BE2C (cell line): ENCODE measurements around the gene EPO.

Experiments used
- DNase-seq: peaks from one replicate; pipeline ENCODE4 v3.0.0-alpha.2; 2020
- H3K27me3 ChIP-seq: fragments of 250-450 bp; sonication (Bioruptor Pico); 2 replicates; pipeline ENCODE4 v1.5.1; 2020; ENCODE audit warnings: mild to moderate bottlenecking
- H3K36me3 ChIP-seq: fragments of 250-450 bp; sonication (Bioruptor Pico); 2 replicates; pipeline ENCODE4 v1.5.1; 2020; ENCODE audit warnings: mild to moderate bottlenecking
- H3K4me1 ChIP-seq: fragments of 250-450 bp; sonication (Bioruptor Pico); 2 replicates; pipeline ENCODE4 v1.5.1; 2020
- H3K4me3 ChIP-seq: 2 replicates; pipeline ENCODE4 v1.5.1; 2011; ENCODE audit warnings: low read depth, low read length
- H3K9me3 ChIP-seq: fragments of 250-450 bp; sonication (Bioruptor Pico); 2 replicates; pipeline ENCODE4 v1.5.1; 2020
- CTCF ChIP-seq: IDR thresholded peaks from 2 replicates; pipeline ENCODE4 v1.5.1; 2012; ENCODE audit warnings: mild to moderate bottlenecking, low read depth, low read length

Gene EPO

GRCh38 chr7:100679129-100679926 lies 40.9 kb upstream of the EPO start:
- no peak for TF ChIP-seq CTCF
- peaks cover 68% of the 10 kb centered on the region for H3K36me3 ChIP-seq
- DNase-seq, result peak; percentile 53
- H3K27me3 ChIP-seq, result no peaks in the 10 kb centered on the region
- peaks cover 23% of the 10 kb centered on the region for H3K4me1 ChIP-seq
- H3K9me3 ChIP-seq, result no peaks in the 10 kb centered on the region
- H3K4me3 ChIP-seq, result no peak overlapping the region

- no peak for DNase-seq
- Histone ChIP-seq H3K27me3 (no peaks in the 10 kb centered on the region), H3K9me3 (no peaks in the 10 kb centered on the region), H3K4me3 (no peak overlapping the region), H3K4me1 (peaks cover 23% of the 10 kb centered on the region), H3K36me3 (peaks cover 76% of the 10 kb centered on the region)
- TF ChIP-seq CTCF, result no peak
Observed at GRCh38 chr7:100679927-100680575, 40.2 kb upstream of the EPO start.

GRCh38 chr7:100680576-100681271 lies 39.5 kb upstream of the EPO start:
- Histone ChIP-seq H3K27me3 (no peaks in the 10 kb centered on the region), H3K4me3 (no peak overlapping the region), H3K4me1 (peaks cover 23% of the 10 kb centered on the region), H3K36me3 (peaks cover 82% of the 10 kb centered on the region), H3K9me3 (no peaks in the 10 kb centered on the region)
- no peak for DNase-seq
- no peak for TF ChIP-seq CTCF

GRCh38 chr7:100681491-100682227 lies 38.6 kb upstream of the EPO start:
- Histone ChIP-seq H3K36me3 (peaks cover 88% of the 10 kb centered on the region), H3K4me1 (peaks cover 24% of the 10 kb centered on the region), H3K27me3 (no peaks in the 10 kb centered on the region), H3K9me3 (no peaks in the 10 kb centered on the region), H3K4me3 (no peak overlapping the region)
- no peak for DNase-seq
- TF ChIP-seq CTCF, result no peak

GRCh38 chr7:100682228-100682741 lies 38.0 kb upstream of the EPO start:
- TF ChIP-seq CTCF, result no peak
- Histone ChIP-seq H3K36me3 (peaks cover 88% of the 10 kb centered on the region), H3K4me3 (no peak overlapping the region), H3K9me3 (no peaks in the 10 kb centered on the region), H3K27me3 (no peaks in the 10 kb centered on the region), H3K4me1 (peaks cover 29% of the 10 kb centered on the region)
- no peak for DNase-seq
